Natural killer cell treated with Interleukin-12 subunit alpha and Interleukin-12 subunit beta and Interleukin-15 and Interleukin-18, amount 100 ng/mL, for 72 hours (primary cell): Measurements from ENCODE around the gene LGALSL. TPM values are rescaled to one million over a fixed set of nuclear protein-coding genes. Genes with fewer than 3 reads are reported as not detected.

Experiments
- ATAC-seq, 2 donors: fragments of 150-1000 bp; cut with Tn5 transposase in 1 of 2; sonication (Bioruptor Pico), chemical (Tn5 transposase) in 1 of 2; 2 replicates each; pipeline ENCODE4 v1.10.0; 2021
- DNase-seq: peaks from one replicate; pipeline ENCODE4 v3.0.0; 2022; ENCODE audit warnings: low spot score
- H3K27ac Mint-ChIP-seq, 2 donors: 1 replicate in 1 of 2; 2 replicates in 1 of 2; pipeline ENCODE4 v1.8.0; 2022; ENCODE audit warnings: mixed read lengths in 2 of 2, mild to moderate bottlenecking in 1 of 2, moderate library complexity in 1 of 2
- H3K27me3 Mint-ChIP-seq, 2 donors: 1 replicate in 1 of 2; 2 replicates in 1 of 2; pipeline ENCODE4 v1.8.0; 2022; ENCODE audit warnings: mixed read lengths in 2 of 2
- H3K36me3 Mint-ChIP-seq: one replicate; pipeline ENCODE4 v1.8.0; 2022; ENCODE audit warnings: mixed read lengths
- H3K4me1 Mint-ChIP-seq, 2 donors: 1 replicate in 1 of 2; 2 replicates in 1 of 2; pipeline ENCODE4 v1.8.0; 2022; ENCODE audit warnings: low read depth in 2 of 2, mixed read lengths in 2 of 2, mild to moderate bottlenecking in 1 of 2
- H3K4me3 Mint-ChIP-seq: one replicate; pipeline ENCODE4 v1.8.0; 2022; ENCODE audit warnings: mixed read lengths
- H3K9me3 Mint-ChIP-seq: 2 replicates; pipeline ENCODE4 v1.8.0; 2022; ENCODE audit warnings: mixed read lengths
- total RNA-seq, 2 donors: library from RNA; stranded (reverse); gene quantifications; one replicate each; pipeline ENCODE4 v1.2.3, GENCODE V29; 2022

Gene LGALSL
- total RNA-seq, 2 donors from 2014 or later: 0.31 to 0.50 TPM

GRCh38 chr2:64470071-64470470, 16.1 kb downstream of the LGALSL start:
- H3K27me3 Mint-ChIP-seq: peaks cover 0 to 5% of the 10 kb centered on the region in 2 donors
- no peaks in the 10 kb centered on the region for H3K36me3 Mint-ChIP-seq
- DNase-seq (no peak), ATAC-seq (no peak)
- H3K9me3 Mint-ChIP-seq: no peaks in the 10 kb centered on the region
- no peaks in the 10 kb centered on the region for H3K4me1 Mint-ChIP-seq
- no peak overlapping the region for H3K27ac Mint-ChIP-seq
- H3K4me3 Mint-ChIP-seq: no peak overlapping the region

- ATAC-seq: no peak
- Mint-ChIP-seq H3K36me3 (no peaks in the 10 kb centered on the region), H3K4me3 (no peak overlapping the region), H3K27ac (no peak overlapping the region), H3K27me3 (peaks cover 0 to 5% of the 10 kb centered on the region in 2 donors), H3K4me1 (no peaks in the 10 kb centered on the region), H3K9me3 (no peaks in the 10 kb centered on the region)
- DNase-seq: no peak
Measured at GRCh38 chr2:64470766-64471295, 16.9 kb downstream of the LGALSL start.

GRCh38 chr2:64471600-64471999, 17.6 kb downstream of the LGALSL start:
- H3K27me3 Mint-ChIP-seq: peaks cover 0 to 5% of the 10 kb centered on the region in 2 donors
- H3K36me3 Mint-ChIP-seq: no peaks in the 10 kb centered on the region
- DNase-seq: no peak
- no peak overlapping the region for H3K4me3 Mint-ChIP-seq
- H3K4me1 Mint-ChIP-seq: no peaks in the 10 kb centered on the region
- no peaks in the 10 kb centered on the region for H3K9me3 Mint-ChIP-seq
- no peak overlapping the region for H3K27ac Mint-ChIP-seq
- no peak for ATAC-seq

- Mint-ChIP-seq H3K36me3 (no peaks in the 10 kb centered on the region), H3K9me3 (no peaks in the 10 kb centered on the region), H3K4me1 (no peaks in the 10 kb centered on the region), H3K27ac (no peak overlapping the region), H3K4me3 (no peak overlapping the region), H3K27me3 (peaks cover 0 to 5% of the 10 kb centered on the region in 2 donors)
- DNase-seq: no peak
- ATAC-seq: no peak
Measured at GRCh38 chr2:64472881-64473280, 18.9 kb downstream of the LGALSL start.

GRCh38 chr2:64474121-64474571, 20.2 kb downstream of the LGALSL start:
- Mint-ChIP-seq H3K36me3 (no peaks in the 10 kb centered on the region), H3K27ac (no peak overlapping the region), H3K4me1 (no peaks in the 10 kb centered on the region), H3K4me3 (no peak overlapping the region), H3K27me3 (peaks cover 0 to 5% of the 10 kb centered on the region in 2 donors), H3K9me3 (no peaks in the 10 kb centered on the region)
- ATAC-seq (peak in 1 of 2 donors; percentile 17), DNase-seq (no peak)

GRCh38 chr2:64474636-64475035, 20.7 kb downstream of the LGALSL start:
- Mint-ChIP-seq H3K27ac (no peak overlapping the region), H3K9me3 (no peaks in the 10 kb centered on the region), H3K4me3 (no peak overlapping the region), H3K27me3 (peaks cover 0 to 5% of the 10 kb centered on the region in 2 donors), H3K4me1 (no peaks in the 10 kb centered on the region), H3K36me3 (no peaks in the 10 kb centered on the region)
- no peak for ATAC-seq
- DNase-seq: no peak

- Mint-ChIP-seq H3K4me3 (no peak overlapping the region), H3K4me1 (no peaks in the 10 kb centered on the region), H3K9me3 (no peaks in the 10 kb centered on the region), H3K27me3 (peaks cover 0 to 5% of the 10 kb centered on the region in 2 donors), H3K27ac (no peak overlapping the region), H3K36me3 (no peaks in the 10 kb centered on the region)
- DNase-seq (no peak), ATAC-seq (no peak)
Measured at GRCh38 chr2:64477037-64477436, 23.1 kb downstream of the LGALSL start.

GRCh38 chr2:64477979-64478378, 24.0 kb downstream of the LGALSL start:
- ATAC-seq (no peak), DNase-seq (no peak)
- no peaks in the 10 kb centered on the region for H3K9me3 Mint-ChIP-seq
- H3K4me3 Mint-ChIP-seq: no peak overlapping the region
- H3K27ac Mint-ChIP-seq: no peak overlapping the region
- H3K4me1 Mint-ChIP-seq: no peaks in the 10 kb centered on the region
- H3K27me3 Mint-ChIP-seq: peaks cover 0 to 5% of the 10 kb centered on the region in 2 donors
- no peaks in the 10 kb centered on the region for H3K36me3 Mint-ChIP-seq

GRCh38 chr2:64478502-64479230, 24.7 kb downstream of the LGALSL start:
- Mint-ChIP-seq H3K36me3 (no peaks in the 10 kb centered on the region), H3K27ac (no peak overlapping the region), H3K4me3 (no peak overlapping the region), H3K27me3 (peaks cover 0 to 5% of the 10 kb centered on the region in 2 donors), H3K9me3 (no peaks in the 10 kb centered on the region), H3K4me1 (no peaks in the 10 kb centered on the region)
- ATAC-seq: no peak
- DNase-seq: no peak

- DNase-seq (no peak), ATAC-seq (peak in 1 of 2 donors; percentile 43)
- Mint-ChIP-seq H3K27ac (no peak overlapping the region), H3K4me3 (no peak overlapping the region), H3K36me3 (no peaks in the 10 kb centered on the region), H3K27me3 (peaks cover 0 to 4% of the 10 kb centered on the region in 2 donors), H3K4me1 (no peaks in the 10 kb centered on the region), H3K9me3 (no peaks in the 10 kb centered on the region)
Measured at GRCh38 chr2:64479259-64480117, 25.5 kb downstream of the LGALSL start.

GRCh38 chr2:64481665-64482064, 27.7 kb downstream of the LGALSL start:
- DNase-seq (no peak), ATAC-seq (no peak)
- no peaks in the 10 kb centered on the region for H3K9me3 Mint-ChIP-seq
- no peaks in the 10 kb centered on the region for H3K4me1 Mint-ChIP-seq
- peaks cover 3 to 8% of the 10 kb centered on the region in 2 donors for H3K27me3 Mint-ChIP-seq
- no peak overlapping the region for H3K4me3 Mint-ChIP-seq
- H3K27ac Mint-ChIP-seq: no peak overlapping the region
- no peaks in the 10 kb centered on the region for H3K36me3 Mint-ChIP-seq

GRCh38 chr2:64482243-64482642, 28.3 kb downstream of the LGALSL start:
- Mint-ChIP-seq H3K4me1 (no peaks in the 10 kb centered on the region), H3K4me3 (no peak overlapping the region), H3K36me3 (no peaks in the 10 kb centered on the region), H3K9me3 (no peaks in the 10 kb centered on the region), H3K27ac (no peak overlapping the region), H3K27me3 (peaks cover 7 to 13% of the 10 kb centered on the region in 2 donors)
- no peak for ATAC-seq
- no peak for DNase-seq

- Mint-ChIP-seq H3K27me3 (peaks cover 7 to 13% of the 10 kb centered on the region in 2 donors), H3K4me1 (no peaks in the 10 kb centered on the region), H3K36me3 (no peaks in the 10 kb centered on the region), H3K9me3 (no peaks in the 10 kb centered on the region), H3K27ac (no peak overlapping the region), H3K4me3 (no peak overlapping the region)
- no peak for ATAC-seq
- DNase-seq: no peak
Measured at GRCh38 chr2:64482765-64483504, 29.0 kb downstream of the LGALSL start.
